ENCODE measurements around the gene STK38.

The STK38 gene

DNA sequence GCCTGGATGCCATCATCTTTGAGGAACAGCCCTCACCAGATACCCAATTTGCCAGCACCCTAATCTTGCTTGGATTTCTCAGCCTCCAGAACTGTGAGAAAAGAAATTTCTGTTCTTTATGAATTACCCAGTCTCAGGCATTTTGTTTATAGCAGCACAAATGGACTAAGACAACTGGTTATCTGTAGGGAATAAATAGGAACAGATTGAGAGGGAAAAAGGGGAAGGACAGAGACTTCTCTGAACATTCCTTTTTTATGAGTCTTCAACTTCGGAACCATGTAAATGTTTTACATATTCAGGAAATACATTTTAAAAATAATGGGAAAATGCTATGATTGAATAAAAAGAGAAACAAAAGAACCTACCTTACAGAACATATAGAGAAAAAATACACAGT, 83.6 kb downstream of the STK38 start:
- ATAC-seq, result peak; percentile 94
- TF ChIP-seq PPARA (CRISPR knock-in tag; IDR thresholded peaks at IDR 0.05; ENCODE audit: borderline replicate concordance) (no peak), ZFP30 (CRISPR knock-in tag; IDR thresholded peaks at IDR 0.05) (no peak), BACH2 (CRISPR knock-in tag; IDR thresholded peaks at IDR 0.05; ENCODE audit: borderline replicate concordance) (no peak), CSDC2 (CRISPR knock-in tag; IDR thresholded peaks at IDR 0.05) (no peak), ZNF8 (CRISPR knock-in tag; IDR thresholded peaks at IDR 0.05) (no peak), ZNF70 (CRISPR knock-in tag; IDR thresholded peaks at IDR 0.05) (no peak), GLIS3 (CRISPR knock-in tag; IDR thresholded peaks at IDR 0.05) (no peak), SNAI2 (CRISPR knock-in tag; IDR thresholded peaks at IDR 0.05) (no peak), RARB (CRISPR knock-in tag; IDR thresholded peaks at IDR 0.05) (no peak), OSR1 (CRISPR knock-in tag; IDR thresholded peaks at IDR 0.05) (no peak), ISL1 (CRISPR knock-in tag; IDR thresholded peaks at IDR 0.05) (no peak), TCF4 (CRISPR knock-in tag; IDR thresholded peaks at IDR 0.05; ENCODE audit: borderline replicate concordance) (no peak), ESRRG (CRISPR knock-in tag; IDR thresholded peaks at IDR 0.05) (no peak), ZFP3 (CRISPR knock-in tag; IDR thresholded peaks at IDR 0.05) (no peak), ARNTL (CRISPR knock-in tag; IDR thresholded peaks at IDR 0.05; ENCODE audit: borderline replicate concordance, low read depth) (no peak)
- TF ChIP-seq, protein P1, sequence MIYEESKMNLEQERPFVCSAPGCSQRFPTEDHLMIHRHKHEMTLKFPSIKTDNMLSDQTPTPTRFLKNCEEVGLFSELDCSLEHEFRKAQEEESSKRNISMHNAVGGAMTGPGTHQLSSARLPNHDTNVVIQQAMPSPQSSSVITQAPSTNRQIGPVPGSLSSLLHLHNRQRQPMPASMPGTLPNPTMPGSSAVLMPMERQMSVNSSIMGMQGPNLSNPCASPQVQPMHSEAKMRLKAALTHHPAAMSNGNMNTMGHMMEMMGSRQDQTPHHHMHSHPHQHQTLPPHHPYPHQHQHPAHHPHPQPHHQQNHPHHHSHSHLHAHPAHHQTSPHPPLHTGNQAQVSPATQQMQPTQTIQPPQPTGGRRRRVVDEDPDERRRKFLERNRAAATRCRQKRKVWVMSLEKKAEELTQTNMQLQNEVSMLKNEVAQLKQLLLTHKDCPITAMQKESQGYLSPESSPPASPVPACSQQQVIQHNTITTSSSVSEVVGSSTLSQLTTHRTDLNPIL (CRISPR knock-in tag; IDR thresholded peaks at IDR 0.05; ENCODE audit: low read depth), result no peak
- TF ChIP-seq, protein P2, sequence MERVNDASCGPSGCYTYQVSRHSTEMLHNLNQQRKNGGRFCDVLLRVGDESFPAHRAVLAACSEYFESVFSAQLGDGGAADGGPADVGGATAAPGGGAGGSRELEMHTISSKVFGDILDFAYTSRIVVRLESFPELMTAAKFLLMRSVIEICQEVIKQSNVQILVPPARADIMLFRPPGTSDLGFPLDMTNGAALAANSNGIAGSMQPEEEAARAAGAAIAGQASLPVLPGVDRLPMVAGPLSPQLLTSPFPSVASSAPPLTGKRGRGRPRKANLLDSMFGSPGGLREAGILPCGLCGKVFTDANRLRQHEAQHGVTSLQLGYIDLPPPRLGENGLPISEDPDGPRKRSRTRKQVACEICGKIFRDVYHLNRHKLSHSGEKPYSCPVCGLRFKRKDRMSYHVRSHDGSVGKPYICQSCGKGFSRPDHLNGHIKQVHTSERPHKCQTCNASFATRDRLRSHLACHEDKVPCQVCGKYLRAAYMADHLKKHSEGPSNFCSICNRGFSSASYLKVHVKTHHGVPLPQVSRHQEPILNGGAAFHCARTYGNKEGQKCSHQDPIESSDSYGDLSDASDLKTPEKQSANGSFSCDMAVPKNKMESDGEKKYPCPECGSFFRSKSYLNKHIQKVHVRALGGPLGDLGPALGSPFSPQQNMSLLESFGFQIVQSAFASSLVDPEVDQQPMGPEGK (CRISPR knock-in tag; IDR thresholded peaks at IDR 0.05; ENCODE audit: borderline replicate concordance), result no peak
- TF ChIP-seq, protein P3, sequence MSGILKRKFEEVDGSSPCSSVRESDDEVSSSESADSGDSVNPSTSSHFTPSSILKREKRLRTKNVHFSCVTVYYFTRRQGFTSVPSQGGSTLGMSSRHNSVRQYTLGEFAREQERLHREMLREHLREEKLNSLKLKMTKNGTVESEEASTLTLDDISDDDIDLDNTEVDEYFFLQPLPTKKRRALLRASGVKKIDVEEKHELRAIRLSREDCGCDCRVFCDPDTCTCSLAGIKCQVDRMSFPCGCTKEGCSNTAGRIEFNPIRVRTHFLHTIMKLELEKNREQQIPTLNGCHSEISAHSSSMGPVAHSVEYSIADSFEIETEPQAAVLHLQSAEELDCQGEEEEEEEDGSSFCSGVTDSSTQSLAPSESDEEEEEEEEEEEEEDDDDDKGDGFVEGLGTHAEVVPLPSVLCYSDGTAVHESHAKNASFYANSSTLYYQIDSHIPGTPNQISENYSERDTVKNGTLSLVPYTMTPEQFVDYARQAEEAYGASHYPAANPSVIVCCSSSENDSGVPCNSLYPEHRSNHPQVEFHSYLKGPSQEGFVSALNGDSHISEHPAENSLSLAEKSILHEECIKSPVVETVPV (CRISPR knock-in tag; IDR thresholded peaks at IDR 0.05), result no peak
- TF ChIP-seq, protein P4, sequence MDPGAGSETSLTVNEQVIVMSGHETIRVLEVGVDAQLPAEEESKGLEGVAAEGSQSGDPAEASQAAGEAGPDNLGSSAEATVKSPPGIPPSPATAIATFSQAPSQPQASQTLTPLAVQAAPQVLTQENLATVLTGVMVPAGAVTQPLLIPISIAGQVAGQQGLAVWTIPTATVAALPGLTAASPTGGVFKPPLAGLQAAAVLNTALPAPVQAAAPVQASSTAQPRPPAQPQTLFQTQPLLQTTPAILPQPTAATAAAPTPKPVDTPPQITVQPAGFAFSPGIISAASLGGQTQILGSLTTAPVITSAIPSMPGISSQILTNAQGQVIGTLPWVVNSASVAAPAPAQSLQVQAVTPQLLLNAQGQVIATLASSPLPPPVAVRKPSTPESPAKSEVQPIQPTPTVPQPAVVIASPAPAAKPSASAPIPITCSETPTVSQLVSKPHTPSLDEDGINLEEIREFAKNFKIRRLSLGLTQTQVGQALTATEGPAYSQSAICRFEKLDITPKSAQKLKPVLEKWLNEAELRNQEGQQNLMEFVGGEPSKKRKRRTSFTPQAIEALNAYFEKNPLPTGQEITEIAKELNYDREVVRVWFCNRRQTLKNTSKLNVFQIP (CRISPR knock-in tag; IDR thresholded peaks at IDR 0.05; ENCODE audit: borderline replicate concordance, low read depth), result no peak

DNA sequence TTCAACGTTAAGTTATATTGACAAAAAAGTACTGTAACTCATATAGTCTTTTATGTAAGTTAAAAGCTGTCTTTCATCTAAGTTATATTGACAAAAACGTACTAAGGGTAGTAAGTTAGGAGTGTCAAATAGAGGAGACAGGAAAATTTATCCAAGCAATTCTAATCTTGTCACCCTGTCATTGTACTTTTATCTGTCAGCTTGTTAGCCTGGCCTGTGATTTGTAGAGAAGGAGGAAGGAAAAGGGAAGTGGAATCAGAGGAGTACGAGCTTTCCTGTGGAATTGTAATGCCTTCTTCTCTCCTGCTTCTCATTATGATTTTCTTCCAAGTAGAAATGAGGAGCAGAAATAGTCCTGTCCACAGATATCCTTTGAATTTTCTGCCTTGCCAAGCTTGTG, 85.6 kb downstream of the STK38 start:
- TF ChIP-seq, protein P2 (CRISPR knock-in tag; IDR thresholded peaks at IDR 0.05; ENCODE audit: borderline replicate concordance), result no peak
- no peak for TF ChIP-seq BACH2 (CRISPR knock-in tag; IDR thresholded peaks at IDR 0.05; ENCODE audit: borderline replicate concordance)
- ATAC-seq, result no peak

DNA sequence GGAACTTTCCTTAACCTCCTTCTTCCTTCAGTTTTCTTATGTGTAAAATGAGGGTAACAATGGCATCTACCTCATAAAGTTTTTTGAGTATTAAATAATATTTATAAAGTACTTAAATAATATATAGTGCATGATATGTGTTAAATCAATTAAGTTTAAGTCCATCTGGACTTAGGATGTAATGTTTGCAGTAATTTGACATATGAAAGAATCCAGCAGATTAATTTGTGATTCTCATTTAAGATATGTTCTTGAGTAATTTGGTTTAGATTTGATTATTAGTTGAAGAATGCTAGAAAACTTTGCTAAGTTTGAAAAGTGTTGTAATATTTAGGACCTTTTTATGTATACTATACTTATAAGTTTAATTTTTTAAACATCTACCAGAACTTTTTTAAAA, 86.4 kb downstream of the STK38 start:
- no peak for ATAC-seq
- TF ChIP-seq ESRRG (CRISPR knock-in tag; IDR thresholded peaks at IDR 0.05), result no peak
- no peak for TF ChIP-seq CSDC2 (CRISPR knock-in tag; IDR thresholded peaks at IDR 0.05)
- TF ChIP-seq ISL1 (CRISPR knock-in tag; IDR thresholded peaks at IDR 0.05), result peak; percentile 69
- no peak for TF ChIP-seq ZC3H10 (CRISPR knock-in tag; IDR thresholded peaks at IDR 0.05)
- TF ChIP-seq ZNF8 (CRISPR knock-in tag; IDR thresholded peaks at IDR 0.05), result no peak
- TF ChIP-seq ZNF70 (CRISPR knock-in tag; IDR thresholded peaks at IDR 0.05), result no peak
- TF ChIP-seq TOX (CRISPR knock-in tag; IDR thresholded peaks at IDR 0.05; ENCODE audit: borderline replicate concordance), result no peak
- TF ChIP-seq, protein P3 (CRISPR knock-in tag; IDR thresholded peaks at IDR 0.05), result no peak
- peak; percentile 75 for TF ChIP-seq TCF4 (CRISPR knock-in tag; IDR thresholded peaks at IDR 0.05; ENCODE audit: borderline replicate concordance)
- TF ChIP-seq, protein P1 (CRISPR knock-in tag; IDR thresholded peaks at IDR 0.05; ENCODE audit: low read depth), result no peak
- TF ChIP-seq, protein P2 (CRISPR knock-in tag; IDR thresholded peaks at IDR 0.05; ENCODE audit: borderline replicate concordance), result no peak
- TF ChIP-seq ZFP3 (CRISPR knock-in tag; IDR thresholded peaks at IDR 0.05), result no peak
- TF ChIP-seq, protein P4 (CRISPR knock-in tag; IDR thresholded peaks at IDR 0.05; ENCODE audit: borderline replicate concordance, low read depth), result no peak
- no peak for TF ChIP-seq BACH2 (CRISPR knock-in tag; IDR thresholded peaks at IDR 0.05; ENCODE audit: borderline replicate concordance)
